GM18498 (cell line): ENCODE results near the gene SOWAHB.
"Not testable (repeated sequence)": the region's sequence is repeated elsewhere in the genome, so short reads cannot be mapped to it uniquely, and the experiment has no call there.

Experiments
- ATAC-seq: cut with Tn5 transposase; IDR thresholded peaks from one replicate; pipeline ENCODE4 v1.9.1; 2021; ENCODE audit warnings: mild to moderate bottlenecking, moderate library complexity; ENCODE audit not compliant: unreplicated experiment

SOWAHB gene

GRCh38 chr4:76896048-76896447 is 1.9 kb downstream of the SOWAHB start:
- no peak for ATAC-seq

GRCh38 chr4:76895619-76896018 is 2.3 kb downstream of the SOWAHB start:
- ATAC-seq = no peak

GRCh38 chr4:76894537-76895255 is 3.2 kb downstream of the SOWAHB start:
- no peak for ATAC-seq

GRCh38 chr4:76892601-76893000 is 5.3 kb downstream of the SOWAHB start:
- no peak for ATAC-seq

GRCh38 chr4:76892001-76892400 is 5.9 kb downstream of the SOWAHB start:
- ATAC-seq = no peak

- no peak for ATAC-seq
Observed at GRCh38 chr4:76886848-76887441, 11.0 kb downstream of the SOWAHB start.

- no peak for ATAC-seq
Observed at GRCh38 chr4:76886214-76886613, 11.7 kb downstream of the SOWAHB start.

GRCh38 chr4:76883147-76883546 is 14.8 kb downstream of the SOWAHB start:
- ATAC-seq = no peak

GRCh38 chr4:76882630-76883029 is 15.3 kb downstream of the SOWAHB start:
- ATAC-seq = no peak

- ATAC-seq = no peak
Observed at GRCh38 chr4:76881375-76881774, 16.6 kb downstream of the SOWAHB start.

GRCh38 chr4:76879731-76880364 is 18.1 kb downstream of the SOWAHB start:
- no peak for ATAC-seq

- not testable (repeated sequence) for ATAC-seq
Observed at GRCh38 chr4:76878641-76879165, 19.2 kb downstream of the SOWAHB start.

- no peak for ATAC-seq
Observed at GRCh38 chr4:76874176-76874575, 23.8 kb downstream of the SOWAHB start.

- ATAC-seq = no peak
Observed at GRCh38 chr4:76873495-76873894, 24.4 kb downstream of the SOWAHB start.

GRCh38 chr4:76872556-76872955 is 25.4 kb downstream of the SOWAHB start:
- ATAC-seq = no peak

- not testable (repeated sequence) for ATAC-seq
Observed at GRCh38 chr4:76868780-76869179, 29.2 kb downstream of the SOWAHB start.

GRCh38 chr4:76867880-76868655 is 29.9 kb downstream of the SOWAHB start:
- ATAC-seq = no peak

GRCh38 chr4:76867377-76867776 is 30.6 kb downstream of the SOWAHB start:
- no peak for ATAC-seq

- no peak for ATAC-seq
Observed at GRCh38 chr4:76866641-76867040, 31.3 kb downstream of the SOWAHB start.

- ATAC-seq = no peak
Observed at GRCh38 chr4:76858319-76858718, 39.6 kb downstream of the SOWAHB start.

- no peak for ATAC-seq
Observed at GRCh38 chr4:76857074-76857409, 40.9 kb downstream of the SOWAHB start.
